Activated naive CD4-positive, alpha-beta T cell treated with anti-CD3 and anti-CD28 coated beads for 36 hours (primary cell): ENCODE data around the gene RAI14. TPM values are rescaled to one million over a fixed set of nuclear protein-coding genes. Genes with fewer than 3 reads are reported as not detected.
"Not testable (repeated sequence)": the region's sequence is repeated elsewhere in the genome, so short reads cannot be mapped to it uniquely, and the experiment has no call there.

ENCODE experiments used
- CTCF ChIA-PET: fragments of 350-600 bp; sonication (Branson Sonifier 250); formaldehyde crosslinking; loops from one replicate; lab custom pipeline; 2021; ENCODE audit warnings: antibody characterized with exemption; lab: Charles Lee
- DNase-seq: peaks from one replicate; pipeline ENCODE4 v3.0.0-alpha.2; 2020
- H3K27ac Mint-ChIP-seq: one replicate; pipeline ENCODE4 v1.8.0; 2021; ENCODE audit warnings: mild to moderate bottlenecking, mixed read lengths
- H3K27me3 Mint-ChIP-seq: one replicate; pipeline ENCODE4 v1.8.0; 2021; ENCODE audit warnings: low read depth, mixed read lengths
- H3K36me3 Mint-ChIP-seq: one replicate; pipeline ENCODE4 v1.8.0; 2021; ENCODE audit warnings: low read depth, mixed read lengths
- H3K4me1 Mint-ChIP-seq: one replicate; pipeline ENCODE4 v1.8.0; 2021; ENCODE audit warnings: low read depth, mixed read lengths
- H3K4me3 Mint-ChIP-seq: one replicate; pipeline ENCODE4 v1.8.0; 2021; ENCODE audit warnings: mild to moderate bottlenecking, moderate library complexity, mixed read lengths
- H3K9me3 Mint-ChIP-seq: one replicate; pipeline ENCODE4 v1.8.0; 2021; ENCODE audit warnings: mixed read lengths
- intact Hi-C: fragments of 100-400 bp; cut with micrococcal nuclease; formaldehyde crosslinking; loops from one replicate; pipeline ENCODE4 v1.15.1; 2023
- total RNA-seq, 2 experiments: library from RNA; stranded (reverse); gene quantifications; one replicate each; pipeline ENCODE4 v1.2.3, GENCODE V29; 2021

RAI14 gene
- total RNA-seq, 2 experiments from 2014 or later = 5.8 to 6.7 TPM

GRCh38 chr5:34751807-34752736 is 95.9 kb downstream of the RAI14 start:
- CTCF ChIA-PET = no interaction called here
- H3K4me1 Mint-ChIP-seq = no peaks in the 10 kb centered on the region
- H3K27ac Mint-ChIP-seq = no peak overlapping the region
- peaks cover 3% of the 10 kb centered on the region for H3K27me3 Mint-ChIP-seq
- no peaks in the 10 kb centered on the region for H3K9me3 Mint-ChIP-seq
- no peak for DNase-seq
- intact Hi-C loops = no loop called here
- no peak overlapping the region for H3K4me3 Mint-ChIP-seq
- H3K36me3 Mint-ChIP-seq = no peaks in the 10 kb centered on the region

- intact Hi-C loops, H3K27me3 Mint-ChIP-seq, H3K27ac Mint-ChIP-seq, DNase-seq, H3K4me1 Mint-ChIP-seq, H3K9me3 Mint-ChIP-seq, H3K36me3 Mint-ChIP-seq, H3K4me3 Mint-ChIP-seq, CTCF ChIA-PET: not testable (repeated sequence)
Measured at GRCh38 chr5:34753236-34753635, 97.1 kb downstream of the RAI14 start.

- no peak overlapping the region for H3K27ac Mint-ChIP-seq
- no peaks in the 10 kb centered on the region for H3K4me1 Mint-ChIP-seq
- no peak overlapping the region for H3K4me3 Mint-ChIP-seq
- intact Hi-C loops = no loop called here
- H3K9me3 Mint-ChIP-seq = no peaks in the 10 kb centered on the region
- CTCF ChIA-PET = no interaction called here
- no peaks in the 10 kb centered on the region for H3K36me3 Mint-ChIP-seq
- no peak for DNase-seq
- peaks cover 3% of the 10 kb centered on the region for H3K27me3 Mint-ChIP-seq
Measured at GRCh38 chr5:34755926-34756325, 99.8 kb downstream of the RAI14 start.

- no peak for DNase-seq
- CTCF ChIA-PET = no interaction called here
- Mint-ChIP-seq H3K4me3 (no peak overlapping the region), H3K36me3 (no peaks in the 10 kb centered on the region), H3K27ac (no peak overlapping the region), H3K9me3 (no peaks in the 10 kb centered on the region), H3K4me1 (no peaks in the 10 kb centered on the region), H3K27me3 (no peaks in the 10 kb centered on the region)
- intact Hi-C loops = no loop called here
Measured at GRCh38 chr5:34756781-34757624, 100.9 kb downstream of the RAI14 start.

GRCh38 chr5:34758514-34758913 is 102.4 kb downstream of the RAI14 start:
- H3K36me3 Mint-ChIP-seq = no peaks in the 10 kb centered on the region
- no peak overlapping the region for H3K27ac Mint-ChIP-seq
- H3K9me3 Mint-ChIP-seq = no peaks in the 10 kb centered on the region
- CTCF ChIA-PET = no interaction called here
- no peaks in the 10 kb centered on the region for H3K27me3 Mint-ChIP-seq
- no peaks in the 10 kb centered on the region for H3K4me1 Mint-ChIP-seq
- intact Hi-C loops = no loop called here
- no peak overlapping the region for H3K4me3 Mint-ChIP-seq
- no peak for DNase-seq

GRCh38 chr5:34759213-34759612 is 103.1 kb downstream of the RAI14 start:
- intact Hi-C loops, H3K9me3 Mint-ChIP-seq, H3K4me1 Mint-ChIP-seq, DNase-seq, H3K4me3 Mint-ChIP-seq, H3K36me3 Mint-ChIP-seq, H3K27me3 Mint-ChIP-seq, H3K27ac Mint-ChIP-seq: not testable (repeated sequence)
- CTCF ChIA-PET = interaction anchor here (1.2 kb wide), 1 partner anchor 11 kb away, joined by 3 read pairs; no protein-coding TSS in a partner anchor

GRCh38 chr5:34765662-34766061 is 109.5 kb downstream of the RAI14 start:
- CTCF ChIA-PET = no interaction called here
- no peak overlapping the region for H3K4me3 Mint-ChIP-seq
- no peaks in the 10 kb centered on the region for H3K36me3 Mint-ChIP-seq
- H3K9me3 Mint-ChIP-seq = no peaks in the 10 kb centered on the region
- H3K4me1 Mint-ChIP-seq = no peaks in the 10 kb centered on the region
- no peak for DNase-seq
- no peaks in the 10 kb centered on the region for H3K27me3 Mint-ChIP-seq
- H3K27ac Mint-ChIP-seq = no peak overlapping the region
- intact Hi-C loops = no loop called here

GRCh38 chr5:34767180-34767579 is 111.1 kb downstream of the RAI14 start:
- Mint-ChIP-seq H3K4me3 (no peak overlapping the region), H3K4me1 (no peaks in the 10 kb centered on the region), H3K27me3 (no peaks in the 10 kb centered on the region), H3K9me3 (no peaks in the 10 kb centered on the region), H3K36me3 (no peaks in the 10 kb centered on the region), H3K27ac (no peak overlapping the region)
- intact Hi-C loops = no loop called here
- DNase-seq = no peak
- CTCF ChIA-PET = no interaction called here

- Mint-ChIP-seq H3K36me3 (no peaks in the 10 kb centered on the region), H3K4me1 (no peaks in the 10 kb centered on the region), H3K27me3 (peaks cover 16% of the 10 kb centered on the region), H3K9me3 (peaks cover 6% of the 10 kb centered on the region), H3K4me3 (no peak overlapping the region), H3K27ac (no peak overlapping the region)
- CTCF ChIA-PET = interaction anchor here (1.4 kb wide), 1 partner anchor 11 kb away, joined by 3 read pairs; no protein-coding TSS in a partner anchor
- no peak for DNase-seq
- intact Hi-C loops = no loop called here
Measured at GRCh38 chr5:34770486-34770885, 114.4 kb downstream of the RAI14 start.

GRCh38 chr5:34771076-34771475 is 114.9 kb downstream of the RAI14 start:
- Mint-ChIP-seq H3K27me3 (peaks cover 20% of the 10 kb centered on the region), H3K4me1 (no peaks in the 10 kb centered on the region), H3K4me3 (no peak overlapping the region), H3K9me3 (peaks cover 6% of the 10 kb centered on the region), H3K27ac (no peak overlapping the region), H3K36me3 (no peaks in the 10 kb centered on the region)
- intact Hi-C loops = no loop called here
- CTCF ChIA-PET = no interaction called here
- DNase-seq = no peak

- Mint-ChIP-seq H3K36me3 (no peaks in the 10 kb centered on the region), H3K27me3 (peaks cover 20% of the 10 kb centered on the region), H3K4me1 (no peaks in the 10 kb centered on the region), H3K4me3 (no peak overlapping the region), H3K9me3 (peaks cover 6% of the 10 kb centered on the region), H3K27ac (no peak overlapping the region)
- no peak for DNase-seq
- intact Hi-C loops = no loop called here
- CTCF ChIA-PET = no interaction called here
Measured at GRCh38 chr5:34772267-34773098, 116.4 kb downstream of the RAI14 start.

GRCh38 chr5:34774139-34774538 is 118.0 kb downstream of the RAI14 start:
- Mint-ChIP-seq H3K36me3 (no peaks in the 10 kb centered on the region), H3K27ac (no peak overlapping the region), H3K27me3 (peaks cover 20% of the 10 kb centered on the region), H3K4me3 (no peak overlapping the region), H3K9me3 (peaks cover 8% of the 10 kb centered on the region), H3K4me1 (no peaks in the 10 kb centered on the region)
- CTCF ChIA-PET = no interaction called here
- intact Hi-C loops = no loop called here
- no peak for DNase-seq
